ENCODE results near the gene BRIP1.

GRCh38 chr17:61761827-61762226 is 101.5 kb downstream of the BRIP1 start:
- TF ChIP-seq, protein P1, sequence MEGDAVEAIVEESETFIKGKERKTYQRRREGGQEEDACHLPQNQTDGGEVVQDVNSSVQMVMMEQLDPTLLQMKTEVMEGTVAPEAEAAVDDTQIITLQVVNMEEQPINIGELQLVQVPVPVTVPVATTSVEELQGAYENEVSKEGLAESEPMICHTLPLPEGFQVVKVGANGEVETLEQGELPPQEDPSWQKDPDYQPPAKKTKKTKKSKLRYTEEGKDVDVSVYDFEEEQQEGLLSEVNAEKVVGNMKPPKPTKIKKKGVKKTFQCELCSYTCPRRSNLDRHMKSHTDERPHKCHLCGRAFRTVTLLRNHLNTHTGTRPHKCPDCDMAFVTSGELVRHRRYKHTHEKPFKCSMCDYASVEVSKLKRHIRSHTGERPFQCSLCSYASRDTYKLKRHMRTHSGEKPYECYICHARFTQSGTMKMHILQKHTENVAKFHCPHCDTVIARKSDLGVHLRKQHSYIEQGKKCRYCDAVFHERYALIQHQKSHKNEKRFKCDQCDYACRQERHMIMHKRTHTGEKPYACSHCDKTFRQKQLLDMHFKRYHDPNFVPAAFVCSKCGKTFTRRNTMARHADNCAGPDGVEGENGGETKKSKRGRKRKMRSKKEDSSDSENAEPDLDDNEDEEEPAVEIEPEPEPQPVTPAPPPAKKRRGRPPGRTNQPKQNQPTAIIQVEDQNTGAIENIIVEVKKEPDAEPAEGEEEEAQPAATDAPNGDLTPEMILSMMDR (conservative IDR thresholded peaks at IDR 0.05; ENCODE audit: low read depth, low read length), result no peak
- TF ChIP-seq EZH2 (IDR thresholded peaks at IDR 0.05; ENCODE audit: borderline replicate concordance, low read depth, low read length, poor library complexity, severe bottlenecking), result no peak

All from A673 (cell line).